HuH-7 (cell line): ENCODE data around the gene CTDSPL.
"Not testable (repeated sequence)": the region's sequence is repeated elsewhere in the genome, so short reads cannot be mapped to it uniquely, and the experiment has no call there.

Source experiments
- DNase-seq: peaks from one replicate; pipeline ENCODE4 v3.0.0; 2011; ENCODE audit warnings: low spot score

The CTDSPL gene

GRCh38 chr3:38019658-38020341 is 158.1 kb downstream of the CTDSPL start:
- no peak for DNase-seq

- no peak for DNase-seq
These were observed 158.7 kb downstream of the CTDSPL start for GRCh38 chr3:38020342-38020726.

GRCh38 chr3:38021196-38021595 is 159.5 kb downstream of the CTDSPL start:
- no peak for DNase-seq

DNA sequence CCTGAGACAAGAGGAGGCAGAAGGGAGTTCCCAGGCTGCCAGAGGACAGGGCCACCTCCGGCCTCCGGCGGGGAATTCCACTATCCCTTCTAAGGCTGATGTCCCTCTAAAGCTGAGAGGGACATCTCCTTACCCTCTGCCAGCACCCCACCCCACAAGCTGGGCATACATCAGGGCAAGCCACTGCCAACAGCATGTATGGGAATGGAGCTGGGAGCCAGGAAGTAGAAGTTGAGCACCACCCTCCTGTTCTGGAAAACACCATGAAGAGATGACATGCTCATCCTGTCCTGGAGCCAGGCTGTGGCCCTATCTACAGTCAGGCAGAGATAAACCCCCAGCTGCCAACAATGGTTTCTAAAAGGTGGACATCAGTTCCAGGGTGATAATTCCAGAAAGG is 160.6 kb downstream of the CTDSPL start:
- no peak for DNase-seq

DNA sequence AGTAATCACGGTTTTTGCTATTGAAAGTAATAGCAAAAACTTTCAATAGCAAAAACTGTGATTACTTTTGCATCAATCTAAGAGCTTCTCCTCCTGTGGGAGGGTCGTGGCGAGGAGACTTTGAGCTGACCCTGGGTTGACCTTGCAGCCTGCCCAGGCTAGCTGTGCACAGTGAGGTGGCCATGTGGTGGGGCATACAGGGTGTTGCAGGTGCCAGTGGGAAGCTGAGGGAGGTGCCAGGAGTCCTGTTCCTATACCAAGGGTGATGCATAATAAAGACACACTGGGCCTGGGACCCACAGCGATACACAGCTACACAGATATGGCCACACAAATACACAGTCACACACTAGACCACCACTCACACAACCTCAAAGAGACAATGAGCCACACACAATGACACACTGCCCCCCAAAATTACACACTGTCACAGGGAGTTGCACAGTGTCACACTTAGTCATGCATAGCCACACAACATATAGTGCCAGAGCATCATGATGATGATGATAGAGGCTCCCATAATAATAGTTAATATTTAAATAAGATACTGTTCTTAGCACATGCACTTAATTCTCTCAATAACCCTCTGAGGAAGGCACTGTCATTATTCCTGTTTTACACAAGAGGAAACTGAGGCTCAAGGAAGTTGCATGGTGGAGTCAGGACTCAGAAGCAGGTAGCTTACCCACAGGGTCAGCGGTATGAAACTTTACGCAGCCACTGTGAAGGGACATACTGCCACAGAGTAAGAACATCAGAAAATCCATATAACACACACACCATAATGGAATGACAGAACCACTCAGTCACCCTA is 161.4 kb downstream of the CTDSPL start:
- DNase-seq: no peak

- DNase-seq: no peak
These were observed 165.2 kb downstream of the CTDSPL start for GRCh38 chr3:38026856-38027255.

DNA sequence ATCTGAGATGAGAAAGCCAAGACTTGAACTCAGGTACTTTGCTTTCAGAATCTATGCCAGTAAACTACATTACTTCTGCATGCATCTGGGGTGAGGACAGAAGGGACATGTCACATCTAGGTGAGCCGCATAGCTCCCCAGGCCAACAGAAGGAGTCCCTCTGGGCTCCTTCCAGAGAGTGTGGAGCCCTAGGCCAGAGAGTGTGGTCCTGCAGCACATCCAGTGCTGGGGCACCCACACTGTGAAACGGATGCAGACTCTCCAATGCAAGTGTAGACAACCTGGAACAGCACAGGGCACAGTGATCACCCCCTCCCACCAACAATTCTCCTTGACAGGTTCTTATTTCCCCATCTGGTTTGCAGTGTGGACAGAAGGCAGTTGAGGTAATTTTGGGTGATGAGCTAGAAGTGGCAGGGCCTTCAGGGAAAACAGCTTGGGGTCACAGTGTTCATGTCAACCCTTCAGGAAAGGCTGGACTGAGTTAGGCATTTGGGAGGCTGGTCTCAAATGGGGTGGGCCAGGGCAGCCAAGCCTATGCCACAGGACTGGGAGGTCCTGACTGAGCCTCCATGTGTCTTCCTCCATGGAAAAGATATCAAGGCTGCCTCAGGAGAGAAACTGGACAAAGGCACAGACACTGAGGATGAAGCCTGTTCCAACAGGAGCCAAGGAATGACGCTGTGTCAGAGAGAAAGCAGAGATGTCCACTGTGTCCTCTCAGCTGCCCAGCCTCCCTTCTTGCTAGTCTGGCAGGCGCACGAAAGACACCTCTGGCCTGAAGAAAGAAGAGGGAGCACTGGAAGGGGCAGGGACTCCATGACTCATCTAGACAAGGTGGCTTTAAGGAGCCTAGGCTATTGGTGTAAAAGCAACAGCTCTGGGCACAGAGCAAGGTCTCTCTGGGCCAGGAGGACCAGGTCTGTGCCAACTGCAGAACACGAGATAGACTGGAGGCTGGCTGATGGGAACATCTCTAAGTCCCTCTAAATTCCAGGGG is 166.1 kb downstream of the CTDSPL start:
- no peak for DNase-seq

DNA sequence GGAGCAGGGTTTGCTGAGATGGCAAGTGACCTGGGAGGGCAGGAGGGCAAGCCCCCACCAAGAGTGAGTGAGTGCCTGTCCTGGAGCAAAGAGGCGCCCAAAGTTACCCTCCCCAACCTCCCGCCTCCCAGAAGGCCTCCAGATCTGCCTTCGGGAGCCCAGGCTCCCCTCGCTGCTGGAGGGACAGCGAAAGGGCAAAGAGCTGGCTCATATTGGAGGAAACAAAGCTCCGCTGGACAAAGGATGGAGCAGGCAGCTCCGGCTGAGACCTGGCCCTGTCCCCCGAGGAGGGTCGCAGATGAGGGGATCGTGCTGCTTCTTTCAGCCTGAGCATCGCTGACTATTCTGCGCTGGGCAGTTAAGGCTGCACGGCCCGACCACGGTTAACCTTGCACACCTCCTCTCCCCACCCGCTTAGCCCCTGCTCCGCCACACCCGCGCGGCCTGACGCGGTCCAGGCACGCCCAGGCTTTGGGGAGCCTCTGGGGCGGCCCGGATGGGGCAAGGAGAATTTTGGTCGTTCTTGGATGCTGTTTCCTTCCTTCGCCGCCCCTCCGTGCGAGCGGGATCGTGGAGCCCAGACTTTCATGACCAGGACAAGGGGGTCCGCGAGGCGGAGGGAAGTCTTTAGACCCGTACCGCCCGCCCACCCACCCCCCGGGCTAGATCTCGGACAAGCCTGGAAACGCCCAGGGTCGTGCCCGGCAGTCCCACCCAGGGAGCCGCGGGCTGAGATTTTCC is 167.1 kb downstream of the CTDSPL start:
- no peak for DNase-seq

GRCh38 chr3:38029400-38030125 is 167.9 kb downstream of the CTDSPL start, which contains the start of gene PLCD1:
Gene PLCD1, minus strand, starts transcription at chr3:38029642. Its CDS starts 103 bp downstream, at chr3:38029539.
- peak; percentile 75 for DNase-seq

DNA sequence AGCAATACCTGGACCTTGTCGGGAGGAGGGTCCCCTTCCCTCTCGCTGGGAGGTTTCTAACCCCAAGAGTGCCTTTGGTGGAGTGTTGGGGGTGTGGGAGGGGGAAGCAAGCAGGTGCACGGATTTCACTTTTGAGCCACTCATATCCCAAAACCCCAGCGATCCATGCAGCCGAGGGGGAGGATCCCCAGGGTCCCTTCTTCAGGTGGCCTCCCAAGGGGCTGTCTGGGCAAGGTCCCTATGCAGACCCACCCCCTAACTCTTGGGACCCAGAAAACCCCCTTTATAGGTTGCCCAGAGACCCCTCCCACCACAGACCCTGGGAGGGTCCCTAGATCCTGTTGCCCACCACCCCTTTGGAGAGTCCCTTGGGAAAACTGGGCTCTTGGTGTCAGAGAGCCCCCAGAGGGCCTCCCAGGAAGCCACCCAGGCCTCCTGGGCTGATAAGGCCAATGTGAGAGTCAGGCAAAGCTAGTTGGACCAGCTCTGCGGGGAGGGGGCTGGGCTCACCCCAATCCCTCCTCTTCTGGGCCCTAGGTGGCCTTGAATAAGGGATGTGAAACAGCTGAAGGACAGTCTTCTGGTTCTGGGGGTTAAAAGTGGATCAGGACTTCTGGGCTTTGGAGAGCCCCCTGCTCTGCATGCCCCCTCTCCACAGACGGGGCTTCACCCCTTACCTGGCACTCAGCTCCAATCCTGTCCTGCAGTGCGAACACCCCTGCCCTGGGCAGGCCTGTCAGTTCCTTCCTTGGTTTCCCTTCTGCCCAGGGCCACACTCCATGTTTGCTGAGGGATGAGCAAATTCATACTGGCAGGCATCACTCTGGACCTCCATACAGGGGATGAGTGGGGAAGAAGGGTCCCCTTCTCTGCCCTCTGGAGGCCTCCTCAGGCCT is 168.7 kb downstream of the CTDSPL start:
- no peak for DNase-seq

GRCh38 chr3:38031022-38031994 is 169.6 kb downstream of the CTDSPL start:
- DNase-seq: no peak

DNA sequence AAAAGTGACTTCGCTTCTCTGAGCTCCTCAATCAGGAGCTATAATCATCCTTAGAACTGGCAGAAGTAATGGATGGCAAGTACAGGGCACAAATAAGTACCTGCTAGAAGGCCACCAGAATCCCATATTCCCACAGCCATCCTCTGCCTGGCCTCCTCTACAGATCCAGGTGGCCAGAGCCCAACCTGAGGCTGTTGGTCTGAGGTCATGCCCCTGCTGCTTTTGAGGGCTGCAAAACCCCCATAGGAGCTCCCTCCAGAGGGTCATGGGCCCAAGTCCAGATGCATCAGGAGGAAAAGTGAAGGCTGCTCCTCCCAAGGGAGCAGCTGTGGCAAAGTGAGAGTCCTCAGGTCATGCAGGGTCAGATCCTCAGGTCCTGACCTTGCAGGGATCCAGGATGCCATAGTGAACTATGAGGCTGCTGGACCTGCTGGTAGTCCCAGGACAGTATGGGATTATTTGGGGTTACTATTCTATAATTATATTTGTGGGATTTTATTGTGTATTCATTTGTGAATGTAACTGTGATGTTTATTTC is 170.7 kb downstream of the CTDSPL start:
- DNase-seq: no peak

DNA sequence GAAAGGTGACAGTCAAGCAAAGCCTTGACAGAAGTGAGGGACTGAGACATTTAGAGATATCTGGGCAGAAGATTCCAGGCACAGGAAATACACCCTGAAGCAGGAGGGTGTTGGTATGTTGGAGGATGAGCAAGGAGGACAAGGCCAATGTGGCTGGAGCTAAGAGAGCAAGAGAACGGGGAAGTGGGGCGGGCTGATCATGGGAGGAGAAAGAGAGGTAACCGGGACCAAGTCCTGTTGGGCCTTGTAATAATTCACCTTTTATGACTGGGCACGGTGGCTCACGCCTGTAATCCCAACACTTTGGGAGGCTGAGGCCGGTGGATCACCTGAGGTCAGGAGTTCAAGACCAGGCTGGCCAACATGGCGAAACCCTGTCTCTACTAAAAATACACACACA is 171.9 kb downstream of the CTDSPL start:
- DNase-seq: not testable (repeated sequence)
